HEK293 (cell line): ENCODE data around the gene FAM76A.

ENCODE experiments used
- BCL11A ChIP-seq: fragments of 450-650 bp; formaldehyde crosslinking; IDR thresholded peaks from 2 replicates; pipeline ENCODE4 v1.5.1; 2016; ENCODE audit warnings: low read depth, missing biosample characterization, missing genetic modification characterization
- CTCF ChIP-seq: fragments of 450-650 bp; formaldehyde crosslinking; IDR thresholded peaks from 2 replicates; pipeline ENCODE4 v1.5.1; 2016; ENCODE audit warnings: missing biosample characterization, missing genetic modification characterization
- MYNN ChIP-seq: fragments of 450-650 bp; formaldehyde crosslinking; IDR thresholded peaks from 2 replicates; pipeline ENCODE4 v1.5.1; 2016; ENCODE audit warnings: missing biosample characterization, missing genetic modification characterization, borderline replicate concordance
- REST ChIP-seq: fragments of 450-650 bp; formaldehyde crosslinking; IDR thresholded peaks from 2 replicates; pipeline ENCODE4 v1.5.1; 2016; ENCODE audit warnings: missing biosample characterization, missing genetic modification characterization
- SP2 ChIP-seq: fragments of 450-650 bp; formaldehyde crosslinking; IDR thresholded peaks from 2 replicates; pipeline ENCODE4 v1.5.1; 2016; ENCODE audit warnings: missing biosample characterization, missing genetic modification characterization
- ZBTB17 ChIP-seq: fragments of 450-650 bp; formaldehyde crosslinking; IDR thresholded peaks from 2 replicates; pipeline ENCODE4 v1.5.1; 2016; ENCODE audit warnings: missing biosample characterization, missing genetic modification characterization
- ZNF10 ChIP-seq: fragments of 450-650 bp; formaldehyde crosslinking; IDR thresholded peaks from 2 replicates; pipeline ENCODE4 v1.5.1; 2017; ENCODE audit warnings: missing biosample characterization, missing genetic modification characterization
- ZNF23 ChIP-seq: fragments of 450-650 bp; formaldehyde crosslinking; IDR thresholded peaks from 2 replicates; pipeline ENCODE4 v1.5.1; 2016; ENCODE audit warnings: missing biosample characterization, missing genetic modification characterization, borderline replicate concordance
- ZNF239 ChIP-seq: fragments of 450-650 bp; formaldehyde crosslinking; IDR thresholded peaks from 2 replicates; pipeline ENCODE4 v1.5.1; 2016; ENCODE audit warnings: missing biosample characterization, missing genetic modification characterization
- ZNF555 ChIP-seq: fragments of 450-650 bp; formaldehyde crosslinking; conservative IDR thresholded peaks from 2 replicates; pipeline ENCODE4 v1.5.1; 2017; ENCODE audit warnings: missing biosample characterization, mild to moderate bottlenecking, missing genetic modification characterization, inconsistent platforms

- TF ChIP-seq CTCF (tag by site-specific recombination): no peak
- no peak for TF ChIP-seq ZNF23 (tag by site-specific recombination)
- no peak for TF ChIP-seq ZNF239 (tag by site-specific recombination)
- no peak for TF ChIP-seq ZNF555 (tag by site-specific recombination)
- TF ChIP-seq ZBTB17 (tag by site-specific recombination): no peak
- no peak for TF ChIP-seq ZNF10 (tag by site-specific recombination)
- TF ChIP-seq MYNN (tag by site-specific recombination): no peak
- no peak for TF ChIP-seq SP2 (tag by site-specific recombination)
- no peak for TF ChIP-seq REST (tag by site-specific recombination)
- no peak for TF ChIP-seq BCL11A (tag by site-specific recombination)
Observed at GRCh38 chr1:27770293-27770830, 44.6 kb downstream of the FAM76A start.
